Sigmoid colon (tissue), 7 donors: ENCODE results near the gene INF2. TPM values are rescaled to one million over a fixed set of nuclear protein-coding genes. Genes with fewer than 3 reads are reported as not detected.
A peak's percentile ranks its signal among the peaks of the same experiment; 100 is the strongest.
"Not testable (repeated sequence)": the region's sequence is repeated elsewhere in the genome, so short reads cannot be mapped to it uniquely, and the experiment has no call there.

Experiments
- DNase-seq: peaks from one replicate; pipeline ENCODE4 v3.0.0-alpha.2; 2019
- H3K27ac ChIP-seq, 4 donors: fragments of 200-600 bp; sonication (generic); one replicate each; pipeline ENCODE4 v1.5.1; 2016 to 2019; ENCODE audit warnings: mild to moderate bottlenecking in 1 of 4
- H3K27me3 ChIP-seq, 3 donors: fragments of 200-600 bp; sonication (generic); one replicate each; pipeline ENCODE4 v1.5.1; 2019; ENCODE audit warnings: mild to moderate bottlenecking in 1 of 3
- H3K36me3 ChIP-seq, 4 donors: fragments of 200-600 bp; sonication (generic); one replicate each; pipeline ENCODE4 v1.5.1; 2016 to 2019
- H3K4me1 ChIP-seq, 4 donors: fragments of 200-600 bp; sonication (generic); one replicate each; pipeline ENCODE4 v1.5.1; 2017 to 2019
- H3K4me3 ChIP-seq, 4 donors: fragments of 200-600 bp; sonication (generic); one replicate each; pipeline ENCODE4 v1.5.1; 2017 to 2019; ENCODE audit warnings: mild to moderate bottlenecking in 2 of 4, moderate library complexity in 1 of 4
- H3K9me3 ChIP-seq, 4 donors: fragments of 200-600 bp in 3 of 4; sonication (generic) in 3 of 4; one replicate each; pipeline versions ENCODE4 v1.5.1 to v1.6.1; 2013 to 2019
- CTCF ChIP-seq, 4 experiments: fragments of 450-650 bp in 3 of 4; fragments of 200-600 bp in 1 of 4; IDR thresholded peaks; one replicate each; pipeline ENCODE4 v1.5.1; 2016 to 2019; ENCODE audit warnings: antibody characterized with exemption in 4 of 4, mild to moderate bottlenecking in 3 of 4, moderate library complexity in 2 of 4
- EP300 ChIP-seq, 4 donors: sonication (generic); formaldehyde crosslinking; IDR thresholded peaks; one replicate each; pipeline ENCODE4 v1.6.1; 2017; ENCODE audit warnings: antibody characterized with exemption in 4 of 4
- POLR2A ChIP-seq, 2 donors: fragments of 450-650 bp; IDR thresholded peaks; one replicate each; pipeline ENCODE4 v1.6.1; 2016; ENCODE audit warnings: antibody characterized with exemption in 2 of 2, mild to moderate bottlenecking in 2 of 2, moderate library complexity in 2 of 2
- POLR2AphosphoS5 ChIP-seq, 4 donors: sonication (generic); formaldehyde crosslinking; IDR thresholded peaks; one replicate each; pipeline ENCODE4 v1.6.1; 2017; ENCODE audit warnings: antibody characterized with exemption in 4 of 4
- WGBS, 2 donors: extraction: QIAGEN DNeasy Blood & Tissue Kit; methylation state at CpG; one replicate each; pipeline ENCODE4 v1.1.7; 2013; 5-methylcytosine and 5-hydroxymethylcytosine counted together
- intact Hi-C: fragments of 100-400 bp; cut with DNase I; formaldehyde crosslinking; loops from one replicate; pipeline ENCODE4 v1.15.1; 2023
- polyA plus RNA-seq, 3 donors: library from polyadenylated mRNA; stranded (reverse); fragments of 200-250 nt; gene quantifications; one replicate each; pipeline ENCODE4 v1.2.3, GENCODE V29; 2013
- total RNA-seq, 4 donors: library from RNA; depleted of rRNA; stranded (reverse); fragments of >200 nt; gene quantifications; one replicate each; pipeline ENCODE4 v1.1.0, GENCODE V29; 2016
- donor health status: healthy with polysubstance abuse.
- donor health status: Bipolar disorder and iron deficiency.
- donor health status: healthy.

INF2 gene
- total and polyA plus RNA-seq, 7 donors = 26.3 to 169 (median 67.0) TPM

- no peaks in the 10 kb centered on the region for H3K9me3 ChIP-seq
- H3K36me3 ChIP-seq = no peaks in the 10 kb centered on the region
- DNase-seq = peak; percentile 90
- TF ChIP-seq EP300 (IDR thresholded peaks at IDR 0.05) (no peak), CTCF (IDR thresholded peaks at IDR 0.05) (no peak), POLR2A (IDR thresholded peaks at IDR 0.05) (no peak), POLR2AphosphoS5 (IDR thresholded peaks at IDR 0.05) (no peak)
- intact Hi-C loops = no loop called here
- 10 to 51% methylated on average over 7 of the region's 7 CpGs for WGBS, 2 donors
- peak overlapping the region; percentile 46 to 64 (median 54) for H3K27ac ChIP-seq
- peaks cover 0 to 36% (median 21%) of the 10 kb centered on the region in 4 donors for H3K4me1 ChIP-seq
- H3K27me3 ChIP-seq = no peaks in the 10 kb centered on the region
- no peak overlapping the region for H3K4me3 ChIP-seq
These were observed 57.6 kb downstream of the INF2 start for GRCh38 chr14:104746934-104747481.

- Histone ChIP-seq H3K27ac (peak overlapping the region; percentile 46 to 64 (median 54)), H3K4me1 (peaks cover 0 to 39% (median 24%) of the 10 kb centered on the region in 4 donors), H3K27me3 (no peaks in the 10 kb centered on the region), H3K36me3 (no peaks in the 10 kb centered on the region), H3K4me3 (no peak overlapping the region), H3K9me3 (no peaks in the 10 kb centered on the region)
- TF ChIP-seq POLR2AphosphoS5 (IDR thresholded peaks at IDR 0.05) (no peak), EP300 (IDR thresholded peaks at IDR 0.05) (no peak), POLR2A (IDR thresholded peaks at IDR 0.05) (no peak), CTCF (IDR thresholded peaks at IDR 0.05) (no peak)
- DNase-seq = no peak
- WGBS, 2 donors = 63 to 69% methylated on average over 9 of the region's 9 CpGs
- intact Hi-C loops = no loop called here
These were observed 58.5 kb downstream of the INF2 start for GRCh38 chr14:104747876-104748275.

- 14 to 52% methylated on average over 11 of the region's 11 CpGs for WGBS, 2 donors
- Histone ChIP-seq H3K4me3 (no peak overlapping the region), H3K9me3 (no peaks in the 10 kb centered on the region)
These were observed 59.8 kb downstream of the INF2 start for GRCh38 chr14:104749111-104749649.

GRCh38 chr14:104750056-104750752 is 60.8 kb downstream of the INF2 start:
- DNase-seq = no peak
- Histone ChIP-seq H3K4me3 (no peak overlapping the region), H3K9me3 (no peaks in the 10 kb centered on the region), H3K36me3 (no peaks in the 10 kb centered on the region), H3K4me1 (peaks cover 2 to 55% (median 41%) of the 10 kb centered on the region in 4 donors), H3K27ac (no peak overlapping the region), H3K27me3 (no peaks in the 10 kb centered on the region)
- intact Hi-C loops = loop anchor here (5.0 kb wide), 1 partner anchor 77 kb away; no protein-coding TSS in a partner anchor
- WGBS, 2 donors = 81 to 86% methylated on average over 12 of the region's 12 CpGs
- TF ChIP-seq CTCF (IDR thresholded peaks at IDR 0.05) (no peak), POLR2AphosphoS5 (IDR thresholded peaks at IDR 0.05) (no peak), EP300 (IDR thresholded peaks at IDR 0.05) (no peak), POLR2A (IDR thresholded peaks at IDR 0.05) (no peak)

More at GRCh38 chr14:104749111-104749649, 59.8 kb downstream of the INF2 start:
- H3K4me1 ChIP-seq = peaks cover 0 to 45% (median 31%) of the 10 kb centered on the region in 4 donors
- H3K36me3 ChIP-seq = no peaks in the 10 kb centered on the region
- DNase-seq = peak; percentile 85
- no peaks in the 10 kb centered on the region for H3K27me3 ChIP-seq
- intact Hi-C loops = no loop called here
- no peak for TF ChIP-seq POLR2A (IDR thresholded peaks at IDR 0.05)
- no peak for TF ChIP-seq EP300 (IDR thresholded peaks at IDR 0.05)
- no peak for TF ChIP-seq POLR2AphosphoS5 (IDR thresholded peaks at IDR 0.05)
- TF ChIP-seq CTCF (IDR thresholded peaks at IDR 0.05) = no peak
- H3K27ac ChIP-seq = peak overlapping the region in 1 of 4 donors; percentile 21

- 95 to 98% methylated on average over 5 of the region's 5 CpGs for WGBS, 2 donors
- not testable (repeated sequence) for H3K27ac ChIP-seq, H3K9me3 ChIP-seq, H3K27me3 ChIP-seq, DNase-seq, H3K4me3 ChIP-seq, H3K36me3 ChIP-seq
- peaks cover 2 to 57% (median 44%) of the 10 kb centered on the region in 4 donors for H3K4me1 ChIP-seq
- intact Hi-C loops = loop anchor here (5.0 kb wide), 1 partner anchor 77 kb away; no protein-coding TSS in a partner anchor
These were observed 61.3 kb downstream of the INF2 start for GRCh38 chr14:104750753-104751057.
